GM12878 (cell line): ENCODE data around the gene FAM76A.

Experiments
- ATF7 ChIP-seq: fragments of 450-650 bp; IDR thresholded peaks from 2 replicates; pipeline ENCODE4 v1.6.1; 2016; ENCODE audit warnings: low read depth, mild to moderate bottlenecking
- USF1 ChIP-seq: IDR thresholded peaks from 2 replicates; pipeline ENCODE4 v1.6.1; 2011; ENCODE audit warnings: borderline replicate concordance, low read depth, mild to moderate bottlenecking, moderate library complexity, mixed read lengths, low read length; ENCODE audit not compliant: insufficient read depth; ENCODE audit errors: extremely low read length

DNA sequence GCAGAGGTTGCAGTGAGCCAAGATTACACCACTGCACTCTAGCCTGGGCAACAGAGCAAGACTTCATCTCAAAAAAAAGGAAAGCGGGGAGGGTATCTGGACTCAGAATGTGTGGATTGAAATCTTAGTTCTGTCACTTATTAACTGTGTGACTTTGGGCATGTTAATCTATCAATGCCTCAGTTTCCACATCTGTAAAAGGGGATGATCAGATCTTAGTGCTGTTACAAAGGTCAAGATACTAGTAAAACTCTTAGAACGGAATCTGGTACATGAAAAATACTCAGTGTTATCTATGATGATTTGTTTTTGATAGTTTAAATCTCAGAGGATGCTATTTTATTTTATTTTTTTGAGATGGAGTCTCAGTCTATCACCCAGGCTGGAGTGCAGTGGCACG is 10.5 kb downstream of the FAM76A start:
- TF ChIP-seq USF1 (no peak), ATF7 (no peak)
